ENCODE results near the gene ANXA8. TPM values are rescaled to one million over a fixed set of nuclear protein-coding genes. Genes with fewer than 3 reads are reported as not detected.

ANXA8 gene
- total RNA-seq: 268 and 382 TPM in 2 replicates

GRCh38 chr10:47483923-47484322, at the start of gene ANXA8:
Gene ANXA8, minus strand, starts transcription at chr10:47484115. Its CDS starts 182 bp downstream, at chr10:47483933.

GRCh38 chr10:47523475-47523874, 39.6 kb upstream of the ANXA8 start, which contains the start of gene AGAP9:
Gene AGAP9, minus strand, starts transcription at chr10:47523638. Its CDS starts 112 bp downstream, at chr10:47523526.

GRCh38 chr10:47491600-47491999, 7.7 kb upstream of the ANXA8 start, which contains the start of gene FAM25G:
Gene FAM25G, minus strand, starts transcription at chr10:47491700. Its CDS starts 26 bp downstream, at chr10:47491674.

Other genes with a start within 250 kb of the ANXA8 start
- under 0.01 TPM in 1 of 2 replicates, not detected in the other for gene GDF10, start 183.9 kb downstream of the ANXA8 start, total RNA-seq
- not detected in 2 replicates for gene GDF2, start 161.7 kb downstream of the ANXA8 start, total RNA-seq
- not detected in 2 replicates for gene RBP3, start 135.8 kb downstream of the ANXA8 start, total RNA-seq
- gene ZNF488, start 99.8 kb downstream of the ANXA8 start, total RNA-seq: 0.24 and 1.1 TPM in 2 replicates
- gene FAM25G, start 7.6 kb upstream of the ANXA8 start, total RNA-seq: not detected in 2 replicates
- gene AGAP9, start 39.5 kb upstream of the ANXA8 start, total RNA-seq: 1.5 and 1.9 TPM in 2 replicates

All from tracheal epithelial cell (primary cell).